HG03565 (cell line): ENCODE results near the gene TPD52L1.

ENCODE experiments used
- ATAC-seq: cut with Tn5 transposase; IDR thresholded peaks from one replicate; pipeline ENCODE4 v1.9.1; 2021; ENCODE audit warnings: mild to moderate bottlenecking, moderate library complexity; ENCODE audit not compliant: unreplicated experiment

The TPD52L1 gene

GRCh38 chr6:125173341-125174095, 19.9 kb downstream of the TPD52L1 start:
- no peak for ATAC-seq

GRCh38 chr6:125174626-125175025, 21.1 kb downstream of the TPD52L1 start:
- no peak for ATAC-seq

- no peak for ATAC-seq
Measured at GRCh38 chr6:125175466-125176048, 22.0 kb downstream of the TPD52L1 start.

GRCh38 chr6:125182237-125183008, 28.9 kb downstream of the TPD52L1 start:
- no peak for ATAC-seq

GRCh38 chr6:125183391-125183790, 29.8 kb downstream of the TPD52L1 start:
- no peak for ATAC-seq

- ATAC-seq: no peak
Measured at GRCh38 chr6:125188037-125188436, 34.5 kb downstream of the TPD52L1 start.

GRCh38 chr6:125188594-125189203, 35.1 kb downstream of the TPD52L1 start:
- ATAC-seq: no peak

GRCh38 chr6:125189494-125189893, 35.9 kb downstream of the TPD52L1 start:
- no peak for ATAC-seq

- ATAC-seq: no peak
Measured at GRCh38 chr6:125190667-125191066, 37.1 kb downstream of the TPD52L1 start.

GRCh38 chr6:125191916-125192609, 38.5 kb downstream of the TPD52L1 start:
- ATAC-seq: peak; percentile 98

GRCh38 chr6:125192610-125192930, 39.0 kb downstream of the TPD52L1 start:
- ATAC-seq: peak; percentile 5

GRCh38 chr6:125193208-125193607, 39.6 kb downstream of the TPD52L1 start:
- no peak for ATAC-seq

- ATAC-seq: no peak
Measured at GRCh38 chr6:125194941-125195340, 41.4 kb downstream of the TPD52L1 start.

GRCh38 chr6:125195526-125195925, 42.0 kb downstream of the TPD52L1 start:
- ATAC-seq: no peak

- ATAC-seq: no peak
Measured at GRCh38 chr6:125196613-125197012, 43.0 kb downstream of the TPD52L1 start.

- no peak for ATAC-seq
Measured at GRCh38 chr6:125197795-125198269, 44.3 kb downstream of the TPD52L1 start.

- no peak for ATAC-seq
Measured at GRCh38 chr6:125198398-125198937, 44.9 kb downstream of the TPD52L1 start.

- ATAC-seq: no peak
Measured at GRCh38 chr6:125200941-125201340, 47.4 kb downstream of the TPD52L1 start.

GRCh38 chr6:125201961-125202729, 48.6 kb downstream of the TPD52L1 start:
- no peak for ATAC-seq

GRCh38 chr6:125203395-125203794, 49.8 kb downstream of the TPD52L1 start:
- no peak for ATAC-seq
